ENCODE results near the gene SPAG16. TPM values are rescaled to one million over a fixed set of nuclear protein-coding genes. Genes with fewer than 3 reads are reported as not detected.

SPAG16 gene
- total and polyA plus RNA-seq, 12 donors, result 8.4 to 28.3 (median 19.1) TPM

DNA sequence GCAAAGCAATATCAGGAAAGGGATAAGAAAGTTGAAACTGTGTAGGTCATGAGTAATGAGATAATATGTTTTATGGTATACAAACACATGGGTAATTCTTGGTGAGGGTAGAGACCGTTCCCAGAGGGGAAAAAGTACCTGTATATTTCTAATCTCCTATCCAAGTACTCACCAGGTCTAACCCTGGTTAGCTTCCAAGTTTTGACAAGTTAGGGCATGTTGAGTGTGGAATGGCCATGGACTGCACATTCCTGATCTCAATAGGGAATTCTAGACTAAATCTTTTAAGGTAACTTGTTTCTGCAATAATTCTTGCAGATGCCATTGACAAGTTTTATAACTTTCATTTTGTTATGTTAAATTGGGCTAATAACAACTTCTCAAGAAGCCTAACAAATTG, 216.6 kb downstream of the SPAG16 start:
- H3K4me3 ChIP-seq, result no peak overlapping the region
- H3K36me3 ChIP-seq, result no peaks in the 10 kb centered on the region
- intact Hi-C loops (cut with DNase I), result no loop called here
- ATAC-seq (no peak), DNase-seq (no peak)
- TF ChIP-seq CTCF (IDR thresholded peaks at IDR 0.05), result no peak
- H3K27me3 ChIP-seq, result no peaks in the 10 kb centered on the region
- H3K9me3 ChIP-seq, result no peaks in the 10 kb centered on the region
- WGBS, 2 donors, result 62 to 72% methylated on average over 1 of the region's 1 CpG
- H3K4me1 ChIP-seq, result no peaks in the 10 kb centered on the region
- H3K27ac ChIP-seq, result no peak overlapping the region

GRCh38 chr2:213524164-213524563, 239.9 kb downstream of the SPAG16 start:
- ATAC-seq, result no peak
- Histone ChIP-seq H3K4me3 (no peak overlapping the region), H3K27me3 (no peaks in the 10 kb centered on the region)

GRCh38 chr2:213537579-213537978, 253.3 kb downstream of the SPAG16 start:
- 84 to 94% methylated on average over 1 of the region's 1 CpG for WGBS, 2 donors
- DNase-seq (no peak), ATAC-seq (no peak)
- intact Hi-C loops (cut with DNase I), result no loop called here
- H3K4me1 ChIP-seq, result no peaks in the 10 kb centered on the region
- no peaks in the 10 kb centered on the region for H3K9me3 ChIP-seq
- H3K4me3 ChIP-seq, result no peak overlapping the region
- no peak overlapping the region for H3K27ac ChIP-seq
- no peaks in the 10 kb centered on the region for H3K36me3 ChIP-seq
- no peak for TF ChIP-seq CTCF (IDR thresholded peaks at IDR 0.05)
- no peaks in the 10 kb centered on the region for H3K27me3 ChIP-seq

More at GRCh38 chr2:213524164-213524563, 239.9 kb downstream of the SPAG16 start:
- Histone ChIP-seq H3K9me3 (peaks cover 0 to 29% (median 10%) of the 10 kb centered on the region in 11 donors), H3K36me3 (no peaks in the 10 kb centered on the region), H3K27ac (no peak overlapping the region), H3K4me1 (no peaks in the 10 kb centered on the region)
- intact Hi-C loops (cut with DNase I), result no loop called here
- no peak for TF ChIP-seq CTCF (IDR thresholded peaks at IDR 0.05)
- DNase-seq, result no peak

DNA sequence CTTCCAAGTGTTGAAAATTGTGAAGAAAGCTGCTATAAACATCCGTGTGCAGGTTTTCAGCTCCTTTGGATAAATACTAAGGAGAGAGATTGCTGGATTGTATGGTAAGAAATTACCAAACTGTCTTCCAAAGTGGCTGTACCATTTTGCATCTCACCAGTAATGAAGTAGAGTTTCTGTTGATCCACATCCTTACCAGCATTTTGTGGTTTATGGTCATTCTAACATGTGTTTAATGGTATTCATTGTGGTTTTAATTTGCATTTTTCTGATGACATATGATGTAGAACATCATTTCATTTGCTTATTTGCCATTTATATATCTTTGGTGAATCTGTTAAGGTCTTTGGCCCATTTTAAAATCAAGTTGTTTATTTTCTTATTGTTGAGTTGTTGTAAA, 260.7 kb downstream of the SPAG16 start:
- WGBS, 2 donors, result 66 to 72% methylated on average over 1 of the region's 1 CpG
- TF ChIP-seq CTCF (IDR thresholded peaks at IDR 0.05), result no peak
- Histone ChIP-seq H3K9me3 (no peaks in the 10 kb centered on the region), H3K4me1 (no peaks in the 10 kb centered on the region), H3K27me3 (no peaks in the 10 kb centered on the region), H3K36me3 (no peaks in the 10 kb centered on the region), H3K27ac (no peak overlapping the region), H3K4me3 (no peak overlapping the region)
- no peak for DNase-seq
- intact Hi-C loops (cut with DNase I), result no loop called here
- no peak for ATAC-seq

DNA sequence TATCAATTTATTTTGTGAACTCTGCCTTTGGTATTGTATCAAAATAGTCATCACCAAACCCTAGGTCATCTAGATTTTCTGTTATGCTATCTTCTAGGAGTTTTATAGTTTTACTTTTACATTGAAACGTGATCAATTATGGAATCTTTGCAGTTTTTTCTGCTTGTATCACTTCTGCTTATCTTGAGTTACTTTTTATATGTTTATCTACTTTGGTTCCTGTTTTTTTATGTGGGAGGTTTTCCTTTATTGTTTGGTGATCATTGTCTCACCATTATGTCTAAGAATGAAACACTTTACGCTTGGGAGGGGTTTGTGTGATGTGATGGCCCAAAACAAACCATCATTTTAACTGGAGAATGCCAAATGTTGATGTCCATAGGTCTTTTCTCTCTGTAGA, 261.2 kb downstream of the SPAG16 start:
- H3K27me3 ChIP-seq, result no peaks in the 10 kb centered on the region
- intact Hi-C loops (cut with DNase I), result no loop called here
- no peaks in the 10 kb centered on the region for H3K4me1 ChIP-seq
- no peaks in the 10 kb centered on the region for H3K36me3 ChIP-seq
- no peak for TF ChIP-seq CTCF (IDR thresholded peaks at IDR 0.05)
- H3K9me3 ChIP-seq, result no peaks in the 10 kb centered on the region
- no peak for ATAC-seq
- no peak for DNase-seq
- no peak overlapping the region for H3K4me3 ChIP-seq
- no peak overlapping the region for H3K27ac ChIP-seq
- 44 to 50% methylated on average over 2 of the region's 2 CpGs for WGBS, 2 donors

Measured in heart right ventricle (tissue), 16 donors.